IPS DF 19.7 (cell line): Measurements from ENCODE around the gene TEX54.
A peak's percentile ranks its signal among the peaks of the same experiment; 100 is the strongest.
"Not testable (repeated sequence)": the region's sequence is repeated elsewhere in the genome, so short reads cannot be mapped to it uniquely, and the experiment has no call there.

Source experiments
- DNase-seq: peaks from one replicate; pipeline ENCODE4 v3.0.0-alpha.2; 2013; ENCODE audit warnings: low read depth, low spot score

TEX54 gene

GRCh38 chr11:62855571-62856332 lies 23.1 kb upstream of the TEX54 start:
- no peak for DNase-seq

- no peak for DNase-seq
Observed at GRCh38 chr11:62854825-62855570, 22.4 kb upstream of the TEX54 start.

GRCh38 chr11:62854013-62854824 lies 21.6 kb upstream of the TEX54 start:
- no peak for DNase-seq

- DNase-seq: no peak
Observed at GRCh38 chr11:62853279-62853965, 20.8 kb upstream of the TEX54 start.

GRCh38 chr11:62852523-62853188 lies 20.0 kb upstream of the TEX54 start:
- no peak for DNase-seq

GRCh38 chr11:62851807-62852522 lies 19.3 kb upstream of the TEX54 start:
- no peak for DNase-seq

GRCh38 chr11:62850911-62851806 lies 18.5 kb upstream of the TEX54 start:
- DNase-seq: no peak

GRCh38 chr11:62847767-62848314 lies 15.2 kb upstream of the TEX54 start:
- DNase-seq: no peak

GRCh38 chr11:62846177-62846576 lies 13.5 kb upstream of the TEX54 start:
- DNase-seq: no peak

GRCh38 chr11:62844154-62844553 lies 11.5 kb upstream of the TEX54 start:
- no peak for DNase-seq

GRCh38 chr11:62843466-62843865 lies 10.8 kb upstream of the TEX54 start:
- no peak for DNase-seq

GRCh38 chr11:62842891-62843290 lies 10.2 kb upstream of the TEX54 start:
- DNase-seq: not testable (repeated sequence)

- DNase-seq: no peak
Observed at GRCh38 chr11:62842171-62842741, 9.6 kb upstream of the TEX54 start.

GRCh38 chr11:62841361-62842170 lies 8.9 kb upstream of the TEX54 start:
- peak; percentile 100 for DNase-seq

- DNase-seq: not testable (repeated sequence)
Observed at GRCh38 chr11:62840721-62841360, 8.2 kb upstream of the TEX54 start.

- DNase-seq: no peak
Observed at GRCh38 chr11:62839050-62839945, 6.7 kb upstream of the TEX54 start, which contains the start of gene WDR74. WDR74 (minus strand) TSS chr11:62839590; CDS start chr11:62839570, 20 bp downstream.
